Left renal pelvis (tissue), 4 donors: ENCODE data around the gene DSCAM. TPM values are rescaled to one million over a fixed set of nuclear protein-coding genes. Genes with fewer than 3 reads are reported as not detected.
"Not testable (repeated sequence)": the region's sequence is repeated elsewhere in the genome, so short reads cannot be mapped to it uniquely, and the experiment has no call there.

ENCODE experiments used
- DNase-seq, 4 donors: peaks; one replicate each; pipeline ENCODE4 v3.0.0-alpha.2; 2013; ENCODE audit warnings: low read depth in 4 of 4, low spot score in 3 of 4
- polyA plus RNA-seq, 4 donors: library from polyadenylated mRNA; unstranded; fragments of 120-200 nt; gene quantifications; one replicate each; pipeline ENCODE4 v1.2.1, GENCODE V29; 2013; ENCODE audit not compliant: insufficient read length in 4 of 4

DSCAM gene
- polyA plus RNA-seq, 4 donors = 0.06 to 0.14 (median 0.09) TPM

- DNase-seq = no peak
These were observed 491.9 kb downstream of the DSCAM start for GRCh38 chr21:40355076-40355475.

- no peak for DNase-seq
These were observed 496.0 kb downstream of the DSCAM start for GRCh38 chr21:40351006-40351405.

GRCh38 chr21:40349591-40349990 lies 497.4 kb downstream of the DSCAM start:
- DNase-seq = no peak

- no peak for DNase-seq
These were observed 501.1 kb downstream of the DSCAM start for GRCh38 chr21:40345711-40346321.

- DNase-seq = no peak
These were observed 506.6 kb downstream of the DSCAM start for GRCh38 chr21:40340357-40340756.

GRCh38 chr21:40339050-40339449 lies 507.9 kb downstream of the DSCAM start:
- no peak for DNase-seq

GRCh38 chr21:40337981-40338380 lies 509.0 kb downstream of the DSCAM start:
- DNase-seq = no peak

- no peak for DNase-seq
These were observed 511.3 kb downstream of the DSCAM start for GRCh38 chr21:40335704-40336103.

GRCh38 chr21:40334159-40334558 lies 512.8 kb downstream of the DSCAM start:
- no peak for DNase-seq

GRCh38 chr21:40333731-40334130 lies 513.2 kb downstream of the DSCAM start:
- DNase-seq = no peak

GRCh38 chr21:40331804-40332203 lies 515.2 kb downstream of the DSCAM start:
- no peak for DNase-seq

- no peak for DNase-seq
These were observed 515.8 kb downstream of the DSCAM start for GRCh38 chr21:40331172-40331571.

- DNase-seq = no peak
These were observed 522.6 kb downstream of the DSCAM start for GRCh38 chr21:40324389-40324788.

GRCh38 chr21:40320718-40321117 lies 526.2 kb downstream of the DSCAM start:
- not testable (repeated sequence) for DNase-seq

- no peak for DNase-seq
These were observed 528.6 kb downstream of the DSCAM start for GRCh38 chr21:40318371-40318770.

GRCh38 chr21:40316104-40316503 lies 530.9 kb downstream of the DSCAM start:
- no peak for DNase-seq

GRCh38 chr21:40315626-40316025 lies 531.3 kb downstream of the DSCAM start:
- DNase-seq = no peak

- no peak for DNase-seq
These were observed 533.7 kb downstream of the DSCAM start for GRCh38 chr21:40313260-40313659.

GRCh38 chr21:40300300-40300699 lies 546.7 kb downstream of the DSCAM start:
- no peak for DNase-seq

- DNase-seq = no peak
These were observed 547.5 kb downstream of the DSCAM start for GRCh38 chr21:40299451-40299850.

GRCh38 chr21:40294345-40294744 lies 552.6 kb downstream of the DSCAM start:
- DNase-seq = no peak

GRCh38 chr21:40291560-40291959 lies 555.4 kb downstream of the DSCAM start:
- no peak for DNase-seq

- DNase-seq = no peak
These were observed 562.5 kb downstream of the DSCAM start for GRCh38 chr21:40284409-40284808.
